H9 (cell line): Measurements from ENCODE around the gene MUC5AC. TPM values are rescaled to one million over a fixed set of nuclear protein-coding genes. Genes with fewer than 3 reads are reported as not detected.

Experiments used
- DNase-seq: peaks from one replicate; pipeline ENCODE4 v3.0.0-alpha.2; 2017
- H2AFZ ChIP-seq: one replicate; pipeline ENCODE4 v1.6.1; 2013; ENCODE audit warnings: mild to moderate bottlenecking, low read length, control low read depth, moderate library complexity
- H2AK5ac ChIP-seq: 2 replicates; pipeline ENCODE4 v1.6.1; 2013; ENCODE audit warnings: low read length, control low read depth, mixed read lengths; ENCODE audit not compliant: insufficient read length
- H2BK120ac ChIP-seq: one replicate; pipeline ENCODE4 v1.6.1; 2013; ENCODE audit warnings: low read depth, mild to moderate bottlenecking, low read length, control low read depth, inconsistent platforms; ENCODE audit not compliant: poor library complexity, severe bottlenecking
- H2BK12ac ChIP-seq: 2 replicates; pipeline ENCODE4 v1.6.1; 2013; ENCODE audit warnings: low read length, control low read depth, mixed read lengths, low read depth; ENCODE audit not compliant: insufficient read length
- H2BK15ac ChIP-seq: 2 replicates; pipeline ENCODE4 v1.6.1; 2013; ENCODE audit warnings: low read depth, low read length, control low read depth
- H2BK20ac ChIP-seq: one replicate; pipeline ENCODE4 v1.6.1; 2013; ENCODE audit warnings: low read depth, mild to moderate bottlenecking, low read length, control low read depth, inconsistent platforms; ENCODE audit not compliant: poor library complexity, severe bottlenecking
- H2BK5ac ChIP-seq: 2 replicates; pipeline ENCODE4 v1.6.1; 2013; ENCODE audit warnings: low read length, control low read depth, mixed read lengths; ENCODE audit not compliant: insufficient read length
- H3K14ac ChIP-seq: 2 replicates; pipeline ENCODE4 v1.6.1; 2013; ENCODE audit warnings: low read length, control low read depth; ENCODE audit not compliant: insufficient read depth
- H3K18ac ChIP-seq: 2 replicates; pipeline ENCODE4 v1.6.1; 2013; ENCODE audit warnings: low read depth, mild to moderate bottlenecking, mixed read lengths, low read length, control low read depth; ENCODE audit not compliant: insufficient read length
- H3K23ac ChIP-seq: 2 replicates; pipeline ENCODE4 v1.6.1; 2013; ENCODE audit warnings: low read length, control low read depth, mixed read lengths, low read depth; ENCODE audit not compliant: insufficient read length
- H3K23me2 ChIP-seq: 2 replicates; pipeline ENCODE4 v1.6.1; 2013; ENCODE audit warnings: low read depth, mild to moderate bottlenecking, mixed read lengths, low read length, control low read depth; ENCODE audit not compliant: insufficient read length, poor library complexity, severe bottlenecking
- H3K27ac ChIP-seq: 2 replicates; pipeline ENCODE4 v1.5.1; 2013; ENCODE audit warnings: low read length, control low read depth, mixed read lengths, low read depth; ENCODE audit not compliant: insufficient read length
- H3K27me3 ChIP-seq: 2 replicates; pipeline ENCODE4 v1.6.1; 2013; ENCODE audit warnings: low read length, control low read depth, inconsistent platforms; ENCODE audit not compliant: insufficient read depth
- H3K4ac ChIP-seq: 2 replicates; pipeline ENCODE4 v1.6.1; 2013; ENCODE audit warnings: low read depth, mild to moderate bottlenecking, control low read depth, inconsistent platforms, low read length, moderate library complexity
- H3K4me1 ChIP-seq: 2 replicates; pipeline ENCODE4 v1.6.1; 2013; ENCODE audit warnings: low read length, control low read depth, inconsistent platforms; ENCODE audit not compliant: insufficient read depth
- H3K4me2 ChIP-seq: 2 replicates; pipeline ENCODE4 v1.6.1; 2013; ENCODE audit warnings: low read length, control low read depth, mixed read lengths; ENCODE audit not compliant: insufficient read length, insufficient read depth
- H3K56ac ChIP-seq: 2 replicates; pipeline ENCODE4 v1.6.1; 2013; ENCODE audit warnings: low read depth, mild to moderate bottlenecking, mixed read lengths, low read length, control low read depth; ENCODE audit not compliant: insufficient read length
- H3K79me1 ChIP-seq: 2 replicates; pipeline ENCODE4 v1.6.1; 2013; ENCODE audit warnings: low read depth, mild to moderate bottlenecking, moderate library complexity, low read length, control low read depth, inconsistent platforms; ENCODE audit not compliant: insufficient read depth, poor library complexity, severe bottlenecking
- H3K79me2 ChIP-seq: 2 replicates; pipeline ENCODE4 v1.6.1; 2013; ENCODE audit warnings: low read length, control low read depth, inconsistent platforms; ENCODE audit not compliant: insufficient read depth
- H3K9ac ChIP-seq: 2 replicates; pipeline ENCODE4 v1.6.1; 2013; ENCODE audit warnings: low read length, control low read depth, mixed read lengths; ENCODE audit not compliant: insufficient read length; ENCODE audit errors: extremely low read depth
- H3K9me3 ChIP-seq: one replicate; pipeline ENCODE4 v1.6.1; 2013; ENCODE audit warnings: low read depth, low read length, inconsistent platforms; ENCODE audit not compliant: control insufficient read depth
- H3T11ph ChIP-seq: one replicate; pipeline ENCODE4 v1.6.1; 2013; ENCODE audit warnings: mild to moderate bottlenecking, low read length, control low read depth, inconsistent platforms
- H4K20me1 ChIP-seq: one replicate; pipeline ENCODE4 v1.6.1; 2013; ENCODE audit not compliant: control insufficient read depth, insufficient read length, insufficient read depth
- H4K5ac ChIP-seq: 2 replicates; pipeline ENCODE4 v1.6.1; 2013; ENCODE audit warnings: low read depth, mild to moderate bottlenecking, mixed read lengths, low read length, control low read depth; ENCODE audit not compliant: insufficient read length
- H4K8ac ChIP-seq: replicated peaks from 2 replicates; pipeline ENCODE4 v1.6.1; 2013; ENCODE audit warnings: low read length, control low read depth, mixed read lengths, low read depth; ENCODE audit not compliant: insufficient read length
- H4K91ac ChIP-seq: 2 replicates; pipeline ENCODE4 v1.6.1; 2013; ENCODE audit warnings: low read depth, mild to moderate bottlenecking, moderate library complexity, mixed read lengths, low read length, control low read depth; ENCODE audit not compliant: insufficient read length
- H3K27ac Mint-ChIP-seq, 3 experiments: 2 replicates in 2 of 3; 3 replicates in 1 of 3; pipeline ENCODE4 v1.8.0; 2020 to 2021; ENCODE audit warnings: mixed read lengths in 3 of 3, mild to moderate bottlenecking in 1 of 3, moderate library complexity in 1 of 3
- H3K27me3 Mint-ChIP-seq: 2 replicates; pipeline ENCODE4 v1.8.0; 2021; ENCODE audit warnings: low read depth, mild to moderate bottlenecking, moderate library complexity, mixed read lengths
- H3K36me3 Mint-ChIP-seq, 3 experiments: 2 replicates in 2 of 3; 3 replicates in 1 of 3; pipeline ENCODE4 v1.8.0; 2020 to 2021; ENCODE audit warnings: low read depth in 3 of 3, mixed read lengths in 3 of 3; ENCODE audit not compliant: insufficient read depth in 1 of 3
- H3K4me1 Mint-ChIP-seq, 2 experiments: 2 replicates each; pipeline ENCODE4 v1.8.0; 2020; ENCODE audit warnings: mixed read lengths in 2 of 2
- H3K4me3 Mint-ChIP-seq, 2 experiments: 2 replicates in 1 of 2; 3 replicates in 1 of 2; pipeline ENCODE4 v1.8.0; 2020 to 2021; ENCODE audit warnings: mild to moderate bottlenecking in 2 of 2, mixed read lengths in 2 of 2, moderate library complexity in 1 of 2
- H3K9me3 Mint-ChIP-seq, 2 experiments: 2 replicates in 1 of 2; 3 replicates in 1 of 2; pipeline ENCODE4 v1.8.0; 2020; ENCODE audit warnings: mild to moderate bottlenecking in 2 of 2, mixed read lengths in 2 of 2, moderate library complexity in 1 of 2
- total RNA-seq: library from RNA; stranded (reverse); gene quantifications from 2 replicates; pipeline ENCODE4 v1.2.1, GENCODE V29; 2021
- TF ChIP-seq, protein P1 (sequence below): fragments of 200-600 bp; sonication (generic); conservative IDR thresholded peaks from 3 replicates; pipeline ENCODE4 v1.8.0; 2021; ENCODE audit warnings: antibody characterized with exemption, mild to moderate bottlenecking

The MUC5AC gene
- total RNA-seq, 1 experiment from 2014 or later: not detected

- no peak overlapping the region for H2BK20ac ChIP-seq
- H3T11ph ChIP-seq: no peak overlapping the region
- H3K4ac ChIP-seq: no peak overlapping the region
- no peaks in the 10 kb centered on the region for H4K20me1 ChIP-seq
- TF ChIP-seq, protein P1, sequence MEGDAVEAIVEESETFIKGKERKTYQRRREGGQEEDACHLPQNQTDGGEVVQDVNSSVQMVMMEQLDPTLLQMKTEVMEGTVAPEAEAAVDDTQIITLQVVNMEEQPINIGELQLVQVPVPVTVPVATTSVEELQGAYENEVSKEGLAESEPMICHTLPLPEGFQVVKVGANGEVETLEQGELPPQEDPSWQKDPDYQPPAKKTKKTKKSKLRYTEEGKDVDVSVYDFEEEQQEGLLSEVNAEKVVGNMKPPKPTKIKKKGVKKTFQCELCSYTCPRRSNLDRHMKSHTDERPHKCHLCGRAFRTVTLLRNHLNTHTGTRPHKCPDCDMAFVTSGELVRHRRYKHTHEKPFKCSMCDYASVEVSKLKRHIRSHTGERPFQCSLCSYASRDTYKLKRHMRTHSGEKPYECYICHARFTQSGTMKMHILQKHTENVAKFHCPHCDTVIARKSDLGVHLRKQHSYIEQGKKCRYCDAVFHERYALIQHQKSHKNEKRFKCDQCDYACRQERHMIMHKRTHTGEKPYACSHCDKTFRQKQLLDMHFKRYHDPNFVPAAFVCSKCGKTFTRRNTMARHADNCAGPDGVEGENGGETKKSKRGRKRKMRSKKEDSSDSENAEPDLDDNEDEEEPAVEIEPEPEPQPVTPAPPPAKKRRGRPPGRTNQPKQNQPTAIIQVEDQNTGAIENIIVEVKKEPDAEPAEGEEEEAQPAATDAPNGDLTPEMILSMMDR: no peak
- no peak overlapping the region for H3K27ac Mint-ChIP-seq
- no peaks in the 10 kb centered on the region for H3K9me3 Mint-ChIP-seq
- H2AFZ ChIP-seq: no peak overlapping the region
- H3K14ac ChIP-seq: no peak overlapping the region
- DNase-seq: no peak
- H3K27me3 ChIP-seq: no peaks in the 10 kb centered on the region
- peaks cover 5% of the 10 kb centered on the region for H3K27me3 Mint-ChIP-seq
- no peaks in the 10 kb centered on the region for H3K79me1 ChIP-seq
- H3K23me2 ChIP-seq: no peaks in the 10 kb centered on the region
- H3K4me1 ChIP-seq: no peaks in the 10 kb centered on the region
- no peak overlapping the region for H3K56ac ChIP-seq
- H3K27ac ChIP-seq: no peak overlapping the region
- no peak overlapping the region for H3K9ac ChIP-seq
- H3K4me1 Mint-ChIP-seq: no peaks in the 10 kb centered on the region; a peak in 1 of 4 replicates
- no peaks in the 10 kb centered on the region for H3K79me2 ChIP-seq
- H2BK5ac ChIP-seq: no peak overlapping the region
- no peak overlapping the region for H4K8ac ChIP-seq
- no peak overlapping the region for H4K5ac ChIP-seq
- H2AK5ac ChIP-seq: no peak overlapping the region
- H2BK12ac ChIP-seq: no peak overlapping the region
- no peak overlapping the region for H3K4me2 ChIP-seq
- H3K36me3 Mint-ChIP-seq: no peaks in the 10 kb centered on the region
- H3K23ac ChIP-seq: no peak overlapping the region
- H3K4me3 Mint-ChIP-seq: no peak overlapping the region
- no peaks in the 10 kb centered on the region for H3K9me3 ChIP-seq
- no peak overlapping the region for H4K91ac ChIP-seq
- H3K18ac ChIP-seq: no peak overlapping the region
- H2BK120ac ChIP-seq: no peak overlapping the region
- H2BK15ac ChIP-seq: no peak overlapping the region
Observed at GRCh38 chr11:1155274-1155693, 2.5 kb upstream of the MUC5AC start.
